Measurements from ENCODE around the gene TM4SF1. TPM values are rescaled to one million over a fixed set of nuclear protein-coding genes. Genes with fewer than 3 reads are reported as not detected.

Gene TM4SF1
- total RNA-seq, 1 experiment from 2014 or later = 535 TPM

DNA sequence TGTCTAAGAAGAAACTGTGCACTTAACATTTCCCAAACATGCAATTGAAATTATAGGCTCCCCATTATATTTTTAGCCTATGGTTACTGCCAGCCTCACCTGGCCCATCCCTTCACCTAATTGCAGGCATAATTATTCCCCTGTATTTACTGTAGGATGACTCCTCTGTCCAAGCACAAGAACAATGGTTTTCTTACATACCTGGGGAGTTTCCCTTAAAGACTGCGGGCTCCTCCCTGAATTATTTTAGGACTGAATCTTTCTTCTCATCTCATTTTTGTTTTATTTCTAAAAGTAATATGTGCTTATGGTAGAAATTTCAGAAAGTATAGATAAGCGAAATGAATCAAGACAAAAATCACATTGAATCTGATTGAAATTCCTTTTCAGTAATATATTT, 11.4 kb downstream of the TM4SF1 start:
- peak; percentile 82 for DNase-seq
- 0 out of 2 replicates have a peak, but pooled peaks cover 3% of the 10 kb centered on the region for H4K20me1 ChIP-seq (ENCODE audit: low read length)
- H3K9ac ChIP-seq (ENCODE audit: low read length) = peak overlapping the region; percentile 88
- intact Hi-C loops (cut with micrococcal nuclease) = loop anchor here (2.0 kb wide), 1 partner anchor 13 kb away; no protein-coding TSS in a partner anchor
- peak overlapping the region; percentile 99 for H3K27ac ChIP-seq (ENCODE audit: low read length)
- H3K4me3 ChIP-seq (ENCODE audit: low read length) = no peak overlapping the region
- peaks cover 25% of the 10 kb centered on the region for H3K36me3 ChIP-seq (ENCODE audit: low read depth, low read length)
- H3K27me3 ChIP-seq (ENCODE audit: low read length) = no peaks in the 10 kb centered on the region
- TF ChIP-seq, protein P1, sequence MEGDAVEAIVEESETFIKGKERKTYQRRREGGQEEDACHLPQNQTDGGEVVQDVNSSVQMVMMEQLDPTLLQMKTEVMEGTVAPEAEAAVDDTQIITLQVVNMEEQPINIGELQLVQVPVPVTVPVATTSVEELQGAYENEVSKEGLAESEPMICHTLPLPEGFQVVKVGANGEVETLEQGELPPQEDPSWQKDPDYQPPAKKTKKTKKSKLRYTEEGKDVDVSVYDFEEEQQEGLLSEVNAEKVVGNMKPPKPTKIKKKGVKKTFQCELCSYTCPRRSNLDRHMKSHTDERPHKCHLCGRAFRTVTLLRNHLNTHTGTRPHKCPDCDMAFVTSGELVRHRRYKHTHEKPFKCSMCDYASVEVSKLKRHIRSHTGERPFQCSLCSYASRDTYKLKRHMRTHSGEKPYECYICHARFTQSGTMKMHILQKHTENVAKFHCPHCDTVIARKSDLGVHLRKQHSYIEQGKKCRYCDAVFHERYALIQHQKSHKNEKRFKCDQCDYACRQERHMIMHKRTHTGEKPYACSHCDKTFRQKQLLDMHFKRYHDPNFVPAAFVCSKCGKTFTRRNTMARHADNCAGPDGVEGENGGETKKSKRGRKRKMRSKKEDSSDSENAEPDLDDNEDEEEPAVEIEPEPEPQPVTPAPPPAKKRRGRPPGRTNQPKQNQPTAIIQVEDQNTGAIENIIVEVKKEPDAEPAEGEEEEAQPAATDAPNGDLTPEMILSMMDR (conservative IDR thresholded peaks at IDR 0.05; ENCODE audit: low read depth, low read length) = no peak
- no peak for TF ChIP-seq EZH2 (IDR thresholded peaks at IDR 0.05; ENCODE audit: low read length, unreplicated experiment)
- no peak for TF ChIP-seq EZH2phosphoT487 (IDR thresholded peaks at IDR 0.05; ENCODE audit: borderline replicate concordance, low read length)
- H3K9me3 ChIP-seq (ENCODE audit: low read length) = no peaks in the 10 kb centered on the region
- no peak overlapping the region for H2AFZ ChIP-seq (ENCODE audit: low read length)
- peaks cover 39% of the 10 kb centered on the region for H3F3A ChIP-seq (ENCODE audit: low read length, unreplicated experiment)
- no peaks in the 10 kb centered on the region for H3K9me2 ChIP-seq (replicated peaks; ENCODE audit: low read length)
- ChIA-PET CTCF (no interaction called here), POLR2A (ENCODE audit: unreplicated experiment) (no interaction called here)
- peaks cover 58% of the 10 kb centered on the region for H3K4me1 ChIP-seq (ENCODE audit: insufficient read depth, low read length)
- no TSS peak for BruUV-seq (replicated peaks)
- peak; percentile 10; the same call in 1 of the 2 replicates for ATAC-seq
- peak overlapping the region; percentile 68 for H3K4me2 ChIP-seq (ENCODE audit: low read length)
- H3K79me2 ChIP-seq (ENCODE audit: low read length) = peaks cover 9% of the 10 kb centered on the region

DNA sequence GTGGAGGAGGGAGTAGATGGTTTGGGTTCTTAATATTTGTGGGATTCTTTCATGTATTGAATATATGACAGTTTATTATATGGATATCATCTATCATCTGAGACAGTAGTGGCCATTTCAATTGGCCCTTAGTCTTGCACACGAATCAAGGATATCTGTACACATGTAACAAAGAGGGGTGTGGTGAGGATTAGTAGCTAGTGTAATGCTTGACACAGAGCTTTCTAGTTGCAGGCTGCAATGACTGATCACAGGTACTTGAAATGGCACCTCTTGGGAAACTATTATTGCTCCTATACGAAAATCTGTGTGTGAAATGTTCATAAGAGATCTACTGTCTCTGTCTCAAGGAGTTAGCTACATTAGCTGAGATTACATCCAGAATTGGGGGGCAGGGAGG, 12.8 kb downstream of the TM4SF1 start:
- H4K20me1 ChIP-seq (ENCODE audit: low read length) = no peaks in the 10 kb centered on the region
- H3K4me2 ChIP-seq (ENCODE audit: low read length) = no peak overlapping the region
- no peak for TF ChIP-seq EZH2phosphoT487 (IDR thresholded peaks at IDR 0.05; ENCODE audit: borderline replicate concordance, low read length)
- TF ChIP-seq, protein P1 (conservative IDR thresholded peaks at IDR 0.05; ENCODE audit: low read depth, low read length) = no peak
- TF ChIP-seq EZH2 (IDR thresholded peaks at IDR 0.05; ENCODE audit: low read length, unreplicated experiment) = no peak
- H3K79me2 ChIP-seq (ENCODE audit: low read length) = no peaks in the 10 kb centered on the region
- H3K36me3 ChIP-seq (ENCODE audit: low read depth, low read length) = peaks cover 11% of the 10 kb centered on the region
- no peak overlapping the region for H3K9ac ChIP-seq (ENCODE audit: low read length)
- intact Hi-C loops (cut with micrococcal nuclease) = no loop called here
- peaks cover 47% of the 10 kb centered on the region for H3K4me1 ChIP-seq (ENCODE audit: insufficient read depth, low read length)
- peak overlapping the region; percentile 7; the same call in 1 of the 2 replicates for H3K27ac ChIP-seq (ENCODE audit: low read length)
- ATAC-seq = no peak
- BruUV-seq (replicated peaks) = no TSS peak
- no peak overlapping the region for H3K4me3 ChIP-seq (ENCODE audit: low read length)
- POLR2A ChIA-PET (ENCODE audit: unreplicated experiment) = interaction anchor here (0.6 kb wide), 1 partner anchor 18 kb away, joined by 5 read pairs; no protein-coding TSS in a partner anchor
- no peaks in the 10 kb centered on the region for H3K27me3 ChIP-seq (ENCODE audit: low read length)
- no peak for DNase-seq
- H3K9me2 ChIP-seq (replicated peaks; ENCODE audit: low read length) = no peaks in the 10 kb centered on the region
- H3F3A ChIP-seq (ENCODE audit: low read length, unreplicated experiment) = peaks cover 25% of the 10 kb centered on the region
- CTCF ChIA-PET = interaction anchor here (0.6 kb wide), 1 partner anchor 409 kb away, joined by 4 read pairs; no protein-coding TSS in a partner anchor
- no peak overlapping the region for H2AFZ ChIP-seq (ENCODE audit: low read length)
- no peaks in the 10 kb centered on the region for H3K9me3 ChIP-seq (ENCODE audit: low read length)

DNA sequence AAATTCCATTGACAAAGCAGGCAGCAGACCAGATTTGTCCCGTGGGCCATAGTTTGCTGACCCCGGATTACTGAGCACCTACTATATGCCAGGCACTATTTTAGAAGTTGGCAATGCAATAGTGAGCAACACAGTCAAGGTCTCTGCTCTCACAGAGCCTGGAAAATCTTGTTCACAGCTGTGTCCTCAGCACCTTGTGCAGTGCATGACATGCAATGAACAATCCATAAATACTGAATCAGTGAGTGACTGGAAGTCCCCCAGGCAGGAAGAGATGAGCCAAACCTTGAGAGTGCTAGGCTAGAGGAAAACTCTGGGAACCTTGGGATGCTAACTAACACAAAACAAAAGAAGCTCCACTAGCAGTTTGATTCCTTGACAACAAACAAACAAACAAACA, 14.4 kb downstream of the TM4SF1 start:
- no peaks in the 10 kb centered on the region for H3K79me2 ChIP-seq (ENCODE audit: low read length)
- no peak overlapping the region for H3K4me3 ChIP-seq (ENCODE audit: low read length)
- ATAC-seq = no peak
- no TSS peak for BruUV-seq (replicated peaks)
- TF ChIP-seq EZH2 (IDR thresholded peaks at IDR 0.05; ENCODE audit: low read length, unreplicated experiment) (no peak), EZH2phosphoT487 (IDR thresholded peaks at IDR 0.05; ENCODE audit: borderline replicate concordance, low read length) (no peak)
- TF ChIP-seq, protein P1 (conservative IDR thresholded peaks at IDR 0.05; ENCODE audit: low read depth, low read length) = no peak
- H3K9ac ChIP-seq (ENCODE audit: low read length) = peak overlapping the region; percentile 12; the same call in 1 of the 2 replicates
- no peak overlapping the region for H3K4me2 ChIP-seq (ENCODE audit: low read length)
- H3K27me3 ChIP-seq (ENCODE audit: low read length) = no peaks in the 10 kb centered on the region
- no peaks in the 10 kb centered on the region for H3K36me3 ChIP-seq (ENCODE audit: low read depth, low read length)
- intact Hi-C loops (cut with micrococcal nuclease) = no loop called here
- DNase-seq = peak; percentile 69
- no peaks in the 10 kb centered on the region for H3K9me2 ChIP-seq (replicated peaks; ENCODE audit: low read length)
- peaks cover 32% of the 10 kb centered on the region for H3K4me1 ChIP-seq (ENCODE audit: insufficient read depth, low read length)
- no peaks in the 10 kb centered on the region for H4K20me1 ChIP-seq (ENCODE audit: low read length)
- peaks cover 12% of the 10 kb centered on the region for H3F3A ChIP-seq (ENCODE audit: low read length, unreplicated experiment)
- ChIA-PET CTCF (interaction anchor here (0.6 kb wide), 1 partner anchor 408 kb away, joined by 15 read pairs; no protein-coding TSS in a partner anchor), POLR2A (ENCODE audit: unreplicated experiment) (no interaction called here)
- peak overlapping the region; percentile 61 for H3K27ac ChIP-seq (ENCODE audit: low read length)
- no peaks in the 10 kb centered on the region for H3K9me3 ChIP-seq (ENCODE audit: low read length)
- no peak overlapping the region for H2AFZ ChIP-seq (ENCODE audit: low read length)

Data from PC-3 (cell line).